ENCODE results near the gene SNX11.

Gene SNX11

DNA sequence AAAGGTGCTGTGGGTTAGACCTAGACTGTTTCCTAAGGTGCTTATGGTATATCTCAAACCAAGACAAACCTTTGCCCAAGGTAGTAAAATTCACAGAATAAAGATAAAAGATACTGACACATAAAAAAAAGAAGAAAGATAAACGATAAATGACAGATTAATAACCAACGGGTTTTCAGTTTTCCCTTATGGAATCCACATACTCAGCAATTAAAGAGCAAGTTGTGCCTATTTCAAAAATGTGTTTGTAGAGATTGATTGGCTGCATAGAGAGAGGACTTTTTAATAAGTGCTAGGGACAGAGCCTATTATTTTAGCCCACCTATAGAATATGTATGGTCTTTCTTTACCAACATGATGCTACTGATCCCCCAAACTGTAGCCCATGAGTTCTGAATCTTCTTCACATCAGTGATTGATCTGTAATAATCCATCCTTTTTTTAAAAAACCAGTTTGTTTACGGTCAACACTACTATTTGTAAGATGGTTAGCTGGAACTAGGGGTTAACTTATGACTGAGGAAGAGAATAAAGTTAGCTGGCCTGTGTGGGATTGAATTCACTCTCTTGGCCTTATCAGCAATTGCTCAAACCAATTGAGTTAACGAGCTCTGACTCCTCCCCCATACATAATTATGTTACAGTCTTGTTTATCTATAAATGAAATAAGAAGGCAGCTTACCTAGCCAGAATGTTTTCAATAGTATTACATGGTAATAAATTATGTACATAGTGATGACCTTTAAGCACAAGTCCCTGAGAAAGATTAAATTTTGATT, 53.8 kb downstream of the SNX11 start:
- DNase-seq (ENCODE audit: low read depth in 2 of 2) = no peak

DNA sequence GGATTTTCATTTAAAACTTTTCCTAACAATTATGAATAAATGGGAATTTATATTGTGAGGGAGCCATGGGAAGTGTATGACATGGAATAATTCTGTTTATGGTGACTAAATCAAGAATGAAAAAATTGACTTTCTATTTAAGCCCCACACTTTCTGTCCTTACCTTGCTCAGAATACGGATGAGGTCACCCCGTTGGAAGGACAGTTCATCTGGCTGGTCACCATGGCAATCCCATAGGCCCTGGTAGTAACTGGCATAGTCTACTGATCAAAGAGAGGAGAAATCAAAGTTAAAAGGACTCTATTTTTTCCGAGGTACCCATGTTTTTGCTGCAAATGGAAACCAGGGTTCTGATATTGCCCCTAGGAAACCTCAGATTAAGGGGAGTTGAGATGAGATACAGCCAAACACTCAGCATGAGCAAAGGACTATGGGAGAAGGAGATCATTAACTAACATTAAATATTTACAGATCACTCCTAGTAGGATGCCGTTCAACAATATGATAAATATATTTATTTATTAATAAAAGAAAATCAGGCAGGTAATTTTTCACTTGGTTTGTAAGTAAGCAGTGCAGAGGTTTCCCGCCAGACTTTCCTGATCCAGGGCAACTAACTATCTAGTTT, 54.9 kb downstream of the SNX11 start:
- no peak for DNase-seq (ENCODE audit: low read depth in 2 of 2)

DNA sequence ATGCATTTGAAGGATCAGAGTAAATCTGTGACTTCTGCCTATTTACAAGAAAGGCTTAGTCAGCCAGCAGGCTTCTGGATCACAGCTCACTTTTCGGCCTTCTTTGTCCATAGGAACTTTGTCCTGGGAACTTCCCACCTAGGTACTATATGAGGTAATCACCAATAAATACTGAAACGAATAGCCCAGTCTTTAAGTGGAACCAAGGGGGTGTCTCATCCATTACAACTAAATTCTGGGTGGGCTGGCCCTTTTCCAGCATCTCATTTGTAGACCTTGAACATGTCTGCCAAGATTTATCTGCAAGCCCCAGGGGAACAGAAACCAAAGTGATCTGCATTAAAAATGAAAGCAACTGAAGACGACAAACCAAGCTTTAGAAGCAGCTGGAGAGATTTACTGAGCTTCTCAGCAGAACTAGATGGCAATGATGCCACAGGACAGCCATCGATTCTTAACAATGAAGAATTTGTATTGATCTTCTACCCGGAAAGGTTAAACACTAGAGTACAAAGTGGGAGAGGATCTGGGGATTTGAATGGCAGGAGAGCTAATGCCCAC, 55.5 kb downstream of the SNX11 start:
- DNase-seq (ENCODE audit: low read depth in 2 of 2) = no peak

- no peak for DNase-seq (ENCODE audit: low read depth in 2 of 2)
Observed at GRCh38 chr17:48163809-48164208, 56.2 kb downstream of the SNX11 start.

GRCh38 chr17:48169926-48170325, 62.4 kb downstream of the SNX11 start:
- DNase-seq (ENCODE audit: low read depth in 2 of 2) = no peak

All from activated CD8-positive, alpha-beta memory T cell treated with anti-CD3 and anti-CD28 coated beads for 4 hours (primary cell).